Natural killer cell (primary cell): ENCODE measurements around the gene PRKG1. TPM values are rescaled to one million over a fixed set of nuclear protein-coding genes. Genes with fewer than 3 reads are reported as not detected.

Experiments
- ATAC-seq, 3 donors: fragments of 150-1000 bp in 2 of 3; fragments of 200-7000 bp in 1 of 3; cut with Tn5 transposase; 1 replicate in 1 of 3; 2 replicates in 2 of 3; pipeline ENCODE4 v1.10.0; 2021; ENCODE audit warnings: mild to moderate bottlenecking in 2 of 3, moderate library complexity in 2 of 3
- DNase-seq, 2 donors: peaks; one replicate each; pipeline versions ENCODE4 v3.0.0 to v3.0.0-alpha.2; 2013 to 2021; ENCODE audit warnings: mixed read lengths in 1 of 2
- H3K27ac ChIP-seq: one replicate; pipeline ENCODE4 v1.5.1; 2013; ENCODE audit warnings: mild to moderate bottlenecking, low read length
- H3K27me3 ChIP-seq: one replicate; pipeline ENCODE4 v1.6.1; 2013; ENCODE audit warnings: low read length; ENCODE audit not compliant: control insufficient read depth, insufficient read depth
- H3K36me3 ChIP-seq: one replicate; pipeline ENCODE4 v1.6.1; 2013; ENCODE audit warnings: low read length; ENCODE audit not compliant: control insufficient read depth, insufficient read depth
- H3K4me1 ChIP-seq: one replicate; pipeline ENCODE4 v1.6.1; 2013; ENCODE audit warnings: low read length; ENCODE audit not compliant: control insufficient read depth, insufficient read depth
- H3K4me3 ChIP-seq: one replicate; pipeline ENCODE4 v1.5.1; 2013; ENCODE audit warnings: low read length
- H3K9me3 ChIP-seq: one replicate; pipeline ENCODE4 v1.6.1; 2013; ENCODE audit warnings: low read length; ENCODE audit not compliant: control insufficient read depth, insufficient read depth
- H3K27ac Mint-ChIP-seq, 2 donors: one replicate each; pipeline ENCODE4 v1.8.0; 2022; ENCODE audit warnings: mild to moderate bottlenecking in 2 of 2, mixed read lengths in 2 of 2, moderate library complexity in 1 of 2
- H3K27me3 Mint-ChIP-seq, 2 donors: one replicate each; pipeline ENCODE4 v1.8.0; 2022; ENCODE audit warnings: low read depth in 2 of 2, mixed read lengths in 2 of 2
- H3K36me3 Mint-ChIP-seq: one replicate; pipeline ENCODE4 v1.8.0; 2022; ENCODE audit warnings: mixed read lengths
- H3K4me1 Mint-ChIP-seq, 2 donors: one replicate each; pipeline ENCODE4 v1.8.0; 2022; ENCODE audit warnings: mixed read lengths in 2 of 2
- H3K4me3 Mint-ChIP-seq: one replicate; pipeline ENCODE4 v1.8.0; 2022; ENCODE audit warnings: mild to moderate bottlenecking, moderate library complexity, mixed read lengths
- H3K9me3 Mint-ChIP-seq, 2 donors: one replicate each; pipeline ENCODE4 v1.8.0; 2022; ENCODE audit warnings: mixed read lengths in 2 of 2
- WGBS: methylation state at CpG from one replicate; pipeline ENCODE4 v1.1.7; 2013; ENCODE audit warnings: missing lambda C conversion rate; ENCODE audit not compliant: insufficient coverage; 5-methylcytosine and 5-hydroxymethylcytosine counted together
- intact Hi-C: fragments of 100-400 bp; cut with micrococcal nuclease; formaldehyde crosslinking; loops from one replicate; pipeline ENCODE4 v1.14.2; 2022
- total RNA-seq, 4 donors: library from RNA; stranded (reverse); fragments of 120-200 nt in 1 of 4; gene quantifications; one replicate each; pipeline versions ENCODE4 v1.2.3 to v1.2.4, GENCODE V29; 2013 to 2022
- TF ChIP-seq, protein P1 (sequence below): fragments of 200-600 bp; IDR thresholded peaks from one replicate; pipeline ENCODE4 v1.8.0; 2022; ENCODE audit warnings: antibody characterized with exemption

PRKG1 gene
- total RNA-seq, 3 donors from 2014 or later (not counting 1 experiment from before 2014, with no cell fraction given), result 0.23 to 0.41 (median 0.35) TPM

DNA sequence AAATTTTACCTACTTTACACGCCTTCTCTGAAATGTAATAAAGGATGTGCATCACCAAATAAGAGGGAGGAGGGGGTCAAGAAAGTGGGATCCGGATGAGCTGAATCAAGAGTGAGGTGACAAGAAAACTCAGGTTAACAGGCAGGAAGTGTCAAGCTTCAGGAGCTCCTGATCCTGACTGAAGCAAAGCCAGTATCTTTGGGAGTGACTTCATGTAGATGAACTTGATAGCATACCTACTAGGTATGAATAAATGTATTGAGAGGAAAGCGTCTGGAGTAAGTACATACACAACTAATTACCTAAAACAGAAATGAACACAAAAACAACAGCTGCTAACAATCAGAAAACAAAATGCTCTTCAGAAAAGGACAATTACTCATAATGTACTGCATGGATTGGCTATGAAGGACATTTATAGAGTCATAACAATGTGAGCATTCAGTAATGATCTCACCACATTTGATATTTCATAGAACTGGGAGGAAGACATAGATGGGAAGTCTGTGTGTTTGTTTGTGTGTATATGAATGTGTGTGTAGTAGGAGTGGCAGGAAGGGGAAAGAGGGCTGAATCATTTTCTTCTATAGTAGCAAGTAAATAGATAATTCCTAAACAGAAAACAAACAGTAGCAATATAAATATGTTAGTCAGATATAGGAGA is 29.4 kb downstream of the PRKG1 start:
- H3K27me3 ChIP-seq, result no peaks in the 10 kb centered on the region
- Mint-ChIP-seq H3K27ac (no peak overlapping the region), H3K4me1 (no peaks in the 10 kb centered on the region), H3K4me3 (no peak overlapping the region), H3K36me3 (no peaks in the 10 kb centered on the region), H3K9me3 (peaks cover 0 to 3% of the 10 kb centered on the region in 2 donors), H3K27me3 (peaks cover 7 to 13% of the 10 kb centered on the region in 2 donors)
- H3K27ac ChIP-seq, result no peak overlapping the region
- no peaks in the 10 kb centered on the region for H3K36me3 ChIP-seq
- 81% methylated on average over 1 of the region's 3 CpGs for WGBS
- intact Hi-C loops, result no loop called here
- no peaks in the 10 kb centered on the region for H3K4me1 ChIP-seq
- H3K4me3 ChIP-seq, result no peak overlapping the region
- no peaks in the 10 kb centered on the region for H3K9me3 ChIP-seq
- ATAC-seq, result no peak
- TF ChIP-seq, protein P1, sequence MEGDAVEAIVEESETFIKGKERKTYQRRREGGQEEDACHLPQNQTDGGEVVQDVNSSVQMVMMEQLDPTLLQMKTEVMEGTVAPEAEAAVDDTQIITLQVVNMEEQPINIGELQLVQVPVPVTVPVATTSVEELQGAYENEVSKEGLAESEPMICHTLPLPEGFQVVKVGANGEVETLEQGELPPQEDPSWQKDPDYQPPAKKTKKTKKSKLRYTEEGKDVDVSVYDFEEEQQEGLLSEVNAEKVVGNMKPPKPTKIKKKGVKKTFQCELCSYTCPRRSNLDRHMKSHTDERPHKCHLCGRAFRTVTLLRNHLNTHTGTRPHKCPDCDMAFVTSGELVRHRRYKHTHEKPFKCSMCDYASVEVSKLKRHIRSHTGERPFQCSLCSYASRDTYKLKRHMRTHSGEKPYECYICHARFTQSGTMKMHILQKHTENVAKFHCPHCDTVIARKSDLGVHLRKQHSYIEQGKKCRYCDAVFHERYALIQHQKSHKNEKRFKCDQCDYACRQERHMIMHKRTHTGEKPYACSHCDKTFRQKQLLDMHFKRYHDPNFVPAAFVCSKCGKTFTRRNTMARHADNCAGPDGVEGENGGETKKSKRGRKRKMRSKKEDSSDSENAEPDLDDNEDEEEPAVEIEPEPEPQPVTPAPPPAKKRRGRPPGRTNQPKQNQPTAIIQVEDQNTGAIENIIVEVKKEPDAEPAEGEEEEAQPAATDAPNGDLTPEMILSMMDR, result no peak
- DNase-seq, result no peak

DNA sequence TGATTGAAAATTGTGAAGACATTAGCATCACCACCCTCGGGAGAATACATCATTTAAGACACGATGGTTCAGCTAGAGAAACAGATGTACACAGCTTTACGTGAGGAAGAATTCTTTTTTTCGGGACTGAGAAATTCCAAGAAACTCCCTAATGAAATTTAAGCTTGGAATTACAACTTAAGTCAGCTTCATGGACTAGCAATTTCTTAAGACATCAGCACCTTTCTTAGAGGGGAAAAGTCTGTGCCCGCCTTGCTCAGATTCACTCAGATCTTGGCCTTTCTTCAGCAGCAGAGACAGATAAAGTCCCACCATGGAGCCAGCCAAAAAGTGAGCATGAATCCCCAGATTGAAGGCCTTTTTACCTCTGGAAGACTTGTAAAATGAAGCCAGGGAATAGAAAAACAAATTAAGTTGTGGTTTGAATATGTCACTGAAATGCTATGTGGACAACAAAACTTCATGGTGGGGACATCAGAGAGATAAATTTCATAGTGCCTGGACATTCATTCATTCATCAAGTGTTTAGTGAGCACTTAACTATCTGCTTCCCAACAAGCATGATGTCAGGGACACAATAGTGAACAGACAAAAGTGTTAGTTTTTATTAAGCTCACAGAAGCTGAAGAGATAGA is 32.1 kb downstream of the PRKG1 start:
- no peaks in the 10 kb centered on the region for H3K4me1 ChIP-seq
- Mint-ChIP-seq H3K27me3 (peaks cover 7 to 9% of the 10 kb centered on the region in 2 donors), H3K27ac (no peak overlapping the region), H3K9me3 (peaks cover 0 to 3% of the 10 kb centered on the region in 2 donors), H3K36me3 (no peaks in the 10 kb centered on the region), H3K4me3 (no peak overlapping the region), H3K4me1 (no peaks in the 10 kb centered on the region)
- 95% methylated on average over 5 of the region's 5 CpGs for WGBS
- TF ChIP-seq, protein P1, result no peak
- DNase-seq, result no peak
- H3K36me3 ChIP-seq, result no peaks in the 10 kb centered on the region
- H3K27me3 ChIP-seq, result no peaks in the 10 kb centered on the region
- no peak for ATAC-seq
- intact Hi-C loops, result no loop called here
- H3K9me3 ChIP-seq, result no peaks in the 10 kb centered on the region
- no peak overlapping the region for H3K27ac ChIP-seq
- no peak overlapping the region for H3K4me3 ChIP-seq

DNA sequence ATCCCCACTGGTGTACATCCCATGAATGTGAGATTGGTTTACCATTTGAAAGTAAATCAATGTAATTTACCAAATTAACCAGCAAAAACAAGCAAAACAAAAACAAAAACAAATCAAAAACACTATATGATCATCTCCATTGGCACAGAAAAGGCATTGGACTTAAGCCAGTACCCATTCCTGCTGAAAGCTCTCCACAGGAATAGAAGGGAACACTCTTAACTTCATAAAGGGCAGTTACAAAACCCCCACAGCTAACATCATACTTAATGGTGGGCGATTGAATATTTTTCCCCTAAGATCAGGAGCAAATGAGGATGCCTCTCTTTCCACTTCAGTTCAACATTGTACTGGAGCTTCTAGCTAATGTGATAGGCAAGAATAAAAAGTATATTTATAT is 34.1 kb downstream of the PRKG1 start:
- TF ChIP-seq, protein P1, result no peak
- Histone ChIP-seq H3K4me3 (no peak overlapping the region), H3K27ac (no peak overlapping the region), H3K36me3 (no peaks in the 10 kb centered on the region), H3K9me3 (no peaks in the 10 kb centered on the region), H3K4me1 (no peaks in the 10 kb centered on the region), H3K27me3 (no peaks in the 10 kb centered on the region)
- H3K9me3 Mint-ChIP-seq, result no peaks in the 10 kb centered on the region
- no peaks in the 10 kb centered on the region for H3K36me3 Mint-ChIP-seq
- no peaks in the 10 kb centered on the region for H3K4me1 Mint-ChIP-seq
- no peak overlapping the region for H3K4me3 Mint-ChIP-seq
- H3K27me3 Mint-ChIP-seq, result peaks cover 4 to 7% of the 10 kb centered on the region in 2 donors
- DNase-seq (no peak), ATAC-seq (no peak)
- WGBS, result 67% methylated on average over 1 of the region's 1 CpG
- no peak overlapping the region for H3K27ac Mint-ChIP-seq
- intact Hi-C loops, result no loop called here
